Glomerular endothelial cell (primary cell): ENCODE results near the gene FGD5. TPM values are rescaled to one million over a fixed set of nuclear protein-coding genes. Genes with fewer than 3 reads are reported as not detected.
"Not testable (repeated sequence)": the region's sequence is repeated elsewhere in the genome, so short reads cannot be mapped to it uniquely, and the experiment has no call there.

Experiments
- DNase-seq: peaks from one replicate; pipeline ENCODE4 v3.0.0-alpha.2; 2011; ENCODE audit warnings: low read depth, low spot score; ENCODE audit errors: extremely low read depth
- total RNA-seq: library from RNA; depleted of rRNA; stranded (reverse); fragments of >200 nt; gene quantifications from 2 replicates; pipeline ENCODE4 v1.2.3, GENCODE V29; 2015

Gene FGD5
- total RNA-seq, 1 donor from 2014 or later: 109 TPM

DNA sequence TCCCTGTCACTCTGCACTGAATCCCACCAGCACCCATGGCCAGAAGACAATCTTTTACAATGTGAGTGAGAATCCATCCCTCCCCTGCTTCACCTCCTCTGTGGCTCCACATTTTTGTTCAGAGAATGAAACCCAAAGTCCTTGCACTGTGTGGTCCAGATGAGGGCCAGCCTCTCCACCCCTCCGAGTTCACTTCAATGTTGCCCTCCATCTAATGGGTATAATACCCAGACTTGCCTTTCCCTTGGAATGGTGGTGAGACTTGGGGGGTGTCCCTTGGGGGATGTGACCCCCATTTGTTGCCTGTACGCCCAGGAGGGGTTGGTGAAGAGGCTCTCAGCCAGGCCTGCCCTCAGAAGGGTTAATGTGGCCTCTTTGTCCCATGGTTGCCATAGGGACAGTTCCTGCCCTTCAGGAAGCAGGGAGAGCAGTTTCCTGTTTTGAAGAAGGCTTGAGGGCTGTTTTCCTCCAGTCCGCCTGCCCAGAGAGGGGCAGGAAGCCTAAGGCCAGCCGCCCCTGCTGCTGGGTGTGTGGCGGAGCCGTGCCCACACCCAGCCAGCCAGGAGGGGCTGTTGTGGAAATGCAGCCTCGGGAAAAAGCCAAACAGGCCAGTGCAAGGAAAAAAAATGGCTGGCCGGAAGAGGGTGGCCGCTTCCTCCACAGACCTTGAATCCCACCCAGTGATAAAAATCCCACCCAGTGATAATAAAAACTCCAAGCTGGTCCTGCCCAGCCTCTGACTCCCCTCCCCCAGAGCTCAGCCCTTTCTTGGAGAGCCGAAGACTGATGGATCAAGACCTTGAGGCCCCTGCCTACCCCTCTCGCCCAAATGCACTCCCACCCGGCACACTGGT, 14.6 kb upstream of the FGD5 start:
- peak; percentile 68 for DNase-seq

DNA sequence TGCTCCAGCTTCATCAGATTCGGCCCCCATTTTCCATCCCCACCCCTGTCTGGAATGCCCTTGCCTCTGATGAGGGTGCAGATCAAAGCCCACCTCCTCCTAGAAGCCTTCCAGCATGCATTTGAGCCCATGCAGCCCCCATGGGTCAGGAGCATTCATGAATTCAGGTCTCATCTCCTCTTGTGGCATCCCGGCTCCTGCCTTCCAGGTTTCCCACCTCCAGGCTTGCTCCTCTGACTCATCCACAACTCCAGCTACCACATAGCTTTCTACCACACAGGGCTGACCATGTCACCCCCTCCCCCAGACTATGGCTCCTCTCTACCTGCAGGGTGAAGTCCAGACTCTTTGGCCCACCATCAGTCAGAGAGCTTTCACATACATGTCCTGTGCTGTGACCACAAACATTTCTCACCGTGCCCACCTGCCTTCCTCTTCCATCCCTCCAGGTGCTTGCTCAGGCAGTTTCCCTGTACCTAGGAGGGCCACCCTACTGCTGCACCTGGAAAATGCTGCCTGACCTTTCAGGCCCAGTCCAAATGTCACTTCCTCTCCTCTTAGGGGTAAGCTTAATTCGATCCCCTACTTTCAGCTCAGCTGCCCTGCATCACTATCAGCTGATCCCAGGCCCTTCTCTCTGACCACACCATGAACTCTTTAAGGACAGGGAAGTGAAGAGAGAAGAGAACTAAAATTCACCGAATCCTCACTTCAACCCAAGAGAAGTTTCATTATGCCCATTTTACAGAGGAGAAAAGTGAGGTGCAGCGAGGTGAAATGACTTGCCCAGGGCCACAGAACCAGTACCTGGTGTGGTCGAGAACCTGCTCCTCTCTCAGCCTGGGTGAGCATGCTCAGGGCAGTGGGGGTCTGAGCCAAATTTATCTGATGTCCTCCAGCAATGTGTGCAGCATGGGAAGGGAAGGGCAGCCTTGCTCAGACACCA, 13.7 kb upstream of the FGD5 start:
- no peak for DNase-seq

DNA sequence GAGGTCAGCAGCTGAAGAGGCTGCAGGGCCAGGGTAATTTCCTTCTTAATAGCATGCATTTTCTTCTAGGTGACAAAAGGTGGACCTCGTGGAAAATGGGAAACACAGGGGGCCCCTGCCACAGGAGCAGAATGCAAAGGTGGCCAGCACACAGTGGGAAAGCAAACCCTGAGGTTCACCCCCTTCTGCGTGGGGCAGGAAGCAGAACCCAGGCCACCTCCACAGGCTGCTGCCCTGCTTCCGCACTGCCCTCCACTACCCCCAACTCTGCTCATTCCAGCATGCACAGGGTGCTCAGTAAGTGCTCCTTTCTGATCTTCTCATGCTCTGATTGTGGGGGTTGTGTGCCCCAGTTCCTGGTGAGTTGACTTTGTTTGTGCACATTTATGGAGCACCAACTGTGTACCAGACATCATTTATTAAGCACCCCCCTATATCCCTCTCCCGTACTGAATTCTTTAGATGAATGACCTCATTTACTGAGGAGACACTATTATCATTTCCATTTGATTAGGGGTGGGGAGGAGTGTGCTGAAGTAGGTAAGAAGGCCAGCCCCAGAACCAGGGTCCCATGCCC, 12.7 kb upstream of the FGD5 start:
- no peak for DNase-seq

DNA sequence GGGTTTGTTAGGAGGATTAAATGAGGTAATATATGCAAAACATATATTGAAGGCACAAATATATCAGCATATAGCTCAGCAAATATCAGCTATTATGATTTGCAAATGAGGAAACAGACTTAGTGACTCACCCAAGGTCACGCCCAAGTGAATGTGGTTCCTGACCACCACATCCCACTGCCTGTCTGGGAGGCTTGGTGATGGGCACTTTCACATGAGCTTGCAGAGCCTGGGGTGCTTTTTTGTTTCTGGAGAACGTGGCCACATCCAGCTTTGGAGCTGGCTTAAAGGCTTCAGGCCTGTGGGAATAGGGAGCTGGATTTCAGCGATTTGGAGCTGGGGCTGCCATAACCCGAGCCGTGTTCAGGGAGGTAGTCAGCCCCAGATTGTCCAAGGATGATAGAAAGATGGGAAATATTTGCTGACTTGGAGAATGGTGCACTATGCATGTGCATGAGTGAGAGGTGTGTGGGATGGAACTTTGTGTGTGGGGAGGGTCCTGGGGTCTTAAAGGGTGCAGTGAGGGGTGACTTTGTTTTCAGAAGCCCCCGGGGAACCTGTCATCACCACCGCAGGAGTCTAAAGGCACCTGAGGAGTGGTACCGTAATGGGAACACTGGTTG, 12.0 kb upstream of the FGD5 start:
- DNase-seq: no peak

DNA sequence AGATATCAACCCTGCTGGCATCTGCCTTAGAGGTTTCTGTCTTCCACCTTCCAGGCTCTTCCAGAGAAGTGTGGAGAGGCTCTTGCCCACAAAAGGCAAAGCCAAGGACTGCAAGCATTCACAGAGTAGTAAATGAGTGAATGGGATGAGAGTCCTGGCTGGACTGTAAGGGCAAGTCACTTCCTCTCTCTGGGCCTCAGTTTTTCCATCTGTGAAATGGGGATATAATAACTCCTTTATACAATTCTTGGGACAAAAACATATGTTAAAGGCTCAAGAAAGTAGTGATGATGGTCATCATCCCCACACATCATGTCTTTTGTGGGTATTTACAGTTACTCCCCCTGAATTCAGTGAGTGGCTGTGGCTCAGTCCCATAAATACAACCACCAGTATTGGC, 10.7 kb upstream of the FGD5 start:
- no peak for DNase-seq

DNA sequence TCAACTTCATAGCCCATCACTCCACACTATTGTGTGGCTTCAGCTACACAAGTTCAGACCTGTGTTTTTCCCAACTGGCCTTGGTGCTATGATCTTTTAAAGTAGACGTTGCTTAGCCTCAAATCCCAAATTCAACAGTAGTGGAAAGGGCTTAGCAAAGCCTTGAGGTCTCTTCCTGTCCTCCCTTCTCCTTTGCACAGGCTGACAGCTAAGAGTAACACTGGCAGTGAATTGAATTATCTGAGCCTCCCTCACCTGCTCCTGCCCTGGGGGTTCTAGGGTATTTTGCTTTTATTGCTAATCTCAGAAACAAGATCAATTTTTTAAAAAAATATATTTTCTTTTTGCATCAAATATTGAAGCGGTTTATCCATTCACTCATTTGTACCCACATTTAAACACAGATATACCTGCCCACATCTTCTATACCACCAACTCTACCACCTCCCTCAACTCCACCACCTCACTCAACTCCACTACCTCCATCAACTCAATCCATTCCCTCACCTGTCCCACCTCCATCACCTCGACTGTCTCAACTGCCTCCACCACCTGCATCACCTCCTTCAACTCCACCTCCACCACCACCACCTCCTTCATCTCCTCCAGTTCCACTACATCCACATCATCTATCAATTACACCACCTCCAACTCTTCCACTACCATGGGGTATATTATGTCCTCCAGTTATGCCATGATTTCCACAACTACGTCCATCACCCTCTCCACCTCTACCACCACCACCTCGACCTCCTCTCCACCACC, 10.1 kb upstream of the FGD5 start:
- no peak for DNase-seq

DNA sequence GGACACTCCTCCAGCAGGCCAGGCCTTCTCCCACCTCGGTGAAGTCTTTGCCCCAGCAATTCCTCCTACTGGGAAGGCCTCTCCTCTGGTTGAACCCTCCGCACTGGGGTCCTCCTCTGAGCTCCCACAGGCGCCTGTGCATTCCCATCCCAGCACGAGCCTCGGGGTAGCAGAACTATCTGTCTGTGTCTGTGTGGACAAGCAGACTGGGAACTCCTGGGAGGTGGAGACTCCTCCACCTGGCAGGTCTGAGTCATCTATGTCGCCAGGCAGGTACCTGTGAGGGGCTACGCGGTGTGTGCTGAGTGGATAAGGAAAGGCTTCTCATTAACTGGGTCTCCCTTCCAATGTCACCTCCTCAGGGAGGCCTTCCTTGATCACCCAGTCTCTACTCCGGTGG, 9.2 kb upstream of the FGD5 start:
- DNase-seq: not testable (repeated sequence)

DNA sequence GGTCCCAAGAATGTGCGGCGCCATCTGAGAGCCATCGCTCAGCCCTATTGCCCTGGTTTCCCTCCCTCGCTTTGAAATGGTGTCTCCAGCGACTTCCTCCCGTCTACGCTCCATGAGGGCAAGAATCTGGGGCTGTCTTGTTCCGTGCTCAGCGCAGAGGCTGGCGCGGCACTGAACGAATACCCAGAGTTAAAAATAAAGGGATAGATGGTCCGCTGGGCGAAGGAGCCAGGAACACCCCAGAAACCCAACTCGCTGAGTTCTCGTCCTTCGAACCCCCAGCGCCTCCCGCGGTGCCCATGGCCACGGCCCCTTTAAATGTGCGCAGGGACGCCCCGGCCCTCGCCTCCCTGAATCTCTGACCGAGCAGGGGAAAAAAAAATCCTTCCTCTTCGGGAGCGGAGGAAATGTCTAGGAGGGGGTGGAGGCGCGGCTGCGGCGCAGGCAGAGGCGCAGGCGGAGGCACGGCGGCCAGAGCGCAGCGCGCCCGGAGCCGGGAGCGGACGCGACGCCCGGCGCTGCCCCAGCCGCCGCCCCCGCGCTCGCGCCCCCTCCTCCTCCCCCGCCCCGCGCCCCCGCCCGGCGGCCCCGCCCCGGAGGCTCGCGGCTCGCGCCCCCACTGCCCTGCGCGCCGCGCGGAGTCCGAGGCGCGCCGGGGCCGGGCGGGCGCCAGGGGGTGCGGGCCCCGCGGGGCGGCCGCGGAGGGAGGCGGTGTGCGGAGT, 8.5 kb upstream of the FGD5 start:
- DNase-seq: no peak

DNA sequence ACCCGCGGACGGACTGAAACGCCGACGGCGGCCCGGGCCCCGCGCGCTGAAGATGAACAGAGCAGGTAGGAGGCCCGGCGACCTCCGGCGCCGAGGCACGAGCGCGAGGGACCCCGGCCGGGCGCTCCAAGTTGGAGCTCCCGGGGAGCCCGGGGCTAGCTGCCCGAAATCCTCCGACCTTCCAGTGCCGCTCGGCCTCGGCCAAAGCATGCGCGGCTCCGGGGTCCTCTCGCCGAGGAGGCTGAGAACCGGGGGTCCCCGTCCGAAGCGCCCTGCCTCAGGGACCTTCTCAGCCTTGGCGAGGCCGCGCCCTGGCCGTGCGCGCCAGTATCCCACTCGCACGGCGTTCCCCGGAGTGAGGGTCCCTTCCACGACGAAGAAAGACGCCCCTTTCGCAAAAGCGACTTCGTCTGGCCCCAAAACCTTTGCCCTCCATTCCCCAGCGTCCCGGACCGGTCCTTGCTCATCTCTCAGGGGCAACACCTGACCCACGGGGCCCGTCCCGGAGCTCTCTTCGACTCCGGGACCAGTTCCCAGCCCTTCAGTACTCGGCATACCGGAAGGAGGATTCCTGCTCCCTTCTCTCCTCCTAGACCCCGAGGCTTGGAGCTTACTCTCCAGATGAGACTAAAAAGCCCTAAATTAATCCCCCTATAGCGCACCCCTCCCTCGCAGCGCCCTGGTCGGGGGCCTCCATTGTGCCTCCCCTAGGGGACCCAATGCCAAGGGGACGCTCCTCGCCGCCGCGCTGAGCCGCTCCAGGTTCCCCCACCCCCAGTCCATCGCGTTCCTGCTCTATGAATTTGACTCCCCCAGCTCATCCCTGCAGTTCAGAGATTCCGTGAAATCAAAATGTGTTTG, 7.7 kb upstream of the FGD5 start:
- DNase-seq: no peak

DNA sequence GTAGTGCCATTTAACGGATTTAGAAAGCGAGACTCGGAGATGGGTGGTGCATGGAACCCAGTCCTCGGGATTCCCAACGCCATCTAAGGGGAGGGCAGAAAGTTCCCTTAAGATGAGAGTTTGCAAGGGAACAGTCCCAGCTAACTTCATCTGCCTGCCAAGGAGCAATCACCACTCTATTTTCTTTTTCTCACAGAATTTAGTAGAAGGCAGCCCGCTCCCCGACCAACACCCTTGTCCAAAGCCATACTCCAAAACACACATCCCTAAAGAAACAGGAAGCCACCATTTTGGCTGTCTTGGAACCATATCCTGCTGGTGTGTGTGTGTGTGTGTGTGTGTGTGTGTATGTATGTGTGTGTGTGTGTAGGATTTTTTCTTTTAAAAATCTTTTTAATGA, 7.1 kb upstream of the FGD5 start:
- DNase-seq: no peak

DNA sequence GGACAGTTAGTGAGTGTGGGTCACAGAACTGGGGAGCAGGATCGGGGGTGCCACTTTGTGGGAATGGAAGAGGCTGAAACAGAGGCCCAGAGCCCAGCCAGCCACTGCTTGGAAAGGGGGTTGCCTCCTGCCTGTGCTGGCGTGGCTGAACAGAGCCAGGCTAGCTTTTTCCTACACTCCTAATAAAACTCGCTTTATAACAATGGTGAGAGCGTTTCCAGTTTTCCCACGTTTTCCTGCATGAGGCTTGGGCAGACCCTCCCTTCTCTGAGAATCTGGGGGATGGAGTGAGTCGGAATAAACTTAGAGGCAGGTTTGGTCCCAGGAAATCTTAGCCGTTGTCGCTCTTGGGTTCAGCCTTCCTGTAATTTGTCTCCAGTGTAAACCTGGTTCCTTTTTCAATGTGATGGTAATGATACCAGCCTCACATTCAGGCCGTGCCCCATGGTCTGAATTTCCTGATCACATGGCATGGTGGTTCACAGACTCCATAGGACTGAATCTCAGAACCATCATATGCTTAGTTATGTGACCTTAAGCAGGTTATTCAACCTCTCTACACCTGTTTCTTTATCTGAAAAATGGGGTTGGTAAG, 6.5 kb upstream of the FGD5 start:
- no peak for DNase-seq

DNA sequence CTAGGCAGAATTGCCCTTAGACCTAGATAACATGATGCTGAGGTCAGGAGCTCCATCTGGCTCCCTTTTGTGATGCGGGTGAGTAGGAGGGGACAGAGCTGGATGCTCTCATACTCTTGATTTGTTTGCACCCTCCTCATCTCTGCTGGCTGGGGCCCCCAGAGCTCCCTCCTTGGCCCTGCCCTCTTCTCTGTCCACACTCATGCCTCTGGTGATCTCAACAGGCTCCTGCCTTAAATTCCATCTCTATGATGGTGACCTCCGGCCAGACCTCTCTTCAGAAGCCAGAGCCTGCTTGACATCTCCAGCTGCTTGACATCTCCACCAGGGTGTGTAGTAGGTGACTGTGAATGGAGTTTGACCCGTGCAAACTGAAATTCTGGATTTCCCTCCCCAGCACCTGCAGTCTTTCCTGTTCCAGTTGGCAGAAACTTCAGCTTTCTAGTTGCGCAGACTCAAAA, 4.3 kb upstream of the FGD5 start:
- no peak for DNase-seq

DNA sequence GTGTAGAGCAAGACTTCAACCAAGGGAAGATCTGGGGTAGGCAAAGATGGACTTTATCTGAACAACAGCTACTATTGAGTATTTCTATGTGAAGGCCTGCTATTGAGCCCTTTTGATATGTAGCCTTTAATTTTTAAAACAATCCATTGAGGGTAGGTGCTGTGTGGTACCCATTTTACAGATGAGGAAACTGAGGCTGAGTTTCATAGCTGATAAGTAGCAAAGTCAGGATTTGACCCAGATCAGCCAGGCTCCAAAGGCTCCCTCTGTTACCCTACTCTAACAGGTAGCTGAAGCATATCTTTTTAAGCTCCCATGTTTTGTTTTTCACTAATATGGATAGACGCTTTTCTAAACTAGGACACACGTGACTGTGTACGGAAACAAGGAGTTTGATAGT, 2.4 kb upstream of the FGD5 start:
- no peak for DNase-seq

DNA sequence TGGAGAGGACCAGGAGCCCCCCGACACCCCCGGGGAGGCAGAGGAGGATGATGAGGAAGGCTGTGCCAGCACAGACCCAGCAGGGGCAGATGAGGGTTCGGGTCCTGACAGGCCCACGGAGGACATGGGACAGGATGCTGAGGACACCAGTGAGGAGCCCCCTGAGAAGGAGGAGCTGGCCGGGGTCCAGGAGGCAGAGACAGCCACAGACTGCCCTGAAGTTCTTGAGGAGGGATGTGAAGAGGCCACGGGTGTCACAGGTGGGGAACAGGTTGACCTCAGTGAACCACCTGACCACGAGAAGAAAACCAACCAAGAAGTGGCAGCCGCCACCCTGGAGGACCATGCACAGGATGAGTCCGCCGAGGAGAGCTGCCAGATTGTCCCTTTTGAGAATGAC, 909 bp downstream of the FGD5 start:
- DNase-seq: no peak

DNA sequence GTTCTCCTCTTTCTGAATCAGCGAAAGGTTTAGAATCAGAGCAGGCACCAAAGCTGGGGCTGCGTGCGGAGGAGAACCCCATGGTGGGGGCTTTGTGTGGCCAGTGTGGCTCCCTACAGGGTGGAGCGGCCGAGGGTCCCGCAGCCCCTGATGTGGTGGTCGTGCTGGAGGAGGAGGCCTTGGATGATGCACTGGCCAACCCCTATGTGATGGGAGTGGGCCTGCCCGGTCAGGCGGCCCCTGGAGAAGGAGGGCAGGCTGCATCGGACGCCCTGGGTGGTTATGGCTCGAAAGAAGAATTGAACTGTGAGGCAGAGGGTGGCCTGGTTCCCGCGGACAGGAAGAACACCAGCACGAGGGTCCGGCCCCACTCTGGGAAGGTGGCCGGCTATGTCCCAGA, 1.4 kb downstream of the FGD5 start:
- no peak for DNase-seq

DNA sequence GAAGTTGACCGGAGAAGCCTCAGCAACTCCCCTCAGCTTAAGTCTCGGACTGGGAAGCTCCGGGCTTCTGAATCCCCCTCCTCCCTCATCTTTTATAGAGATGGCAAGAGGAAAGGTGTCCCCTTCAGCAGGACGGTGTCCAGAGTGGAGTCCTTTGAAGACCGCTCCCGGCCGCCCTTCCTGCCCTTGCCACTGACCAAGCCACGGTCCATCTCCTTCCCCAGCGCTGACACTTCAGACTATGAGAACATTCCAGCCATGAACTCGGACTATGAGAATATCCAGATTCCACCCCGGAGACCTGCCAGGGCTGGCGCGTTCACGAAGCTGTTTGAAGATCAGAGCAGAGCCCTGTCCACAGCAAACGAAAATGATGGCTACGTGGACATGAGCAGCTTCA, 2.4 kb downstream of the FGD5 start:
- DNase-seq: no peak

DNA sequence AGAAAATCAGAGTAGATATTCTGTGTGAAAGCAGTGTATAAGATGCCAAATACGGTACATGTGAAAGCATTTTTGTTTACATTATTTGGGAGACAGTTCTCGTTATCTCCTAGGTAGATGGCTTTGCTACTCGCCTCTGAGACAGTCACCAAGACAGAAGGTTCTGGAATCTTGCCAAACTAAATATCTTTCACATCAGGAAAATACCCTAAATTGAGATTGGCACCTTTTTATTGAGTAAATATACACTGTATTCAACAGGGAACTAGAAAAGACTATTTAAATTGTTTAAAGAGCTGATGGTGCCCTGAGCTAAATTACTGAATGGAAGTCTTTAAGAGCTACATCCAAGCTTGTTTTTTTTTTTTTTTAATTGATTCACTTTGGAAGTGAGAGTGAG, 3.4 kb downstream of the FGD5 start:
- DNase-seq: no peak

DNA sequence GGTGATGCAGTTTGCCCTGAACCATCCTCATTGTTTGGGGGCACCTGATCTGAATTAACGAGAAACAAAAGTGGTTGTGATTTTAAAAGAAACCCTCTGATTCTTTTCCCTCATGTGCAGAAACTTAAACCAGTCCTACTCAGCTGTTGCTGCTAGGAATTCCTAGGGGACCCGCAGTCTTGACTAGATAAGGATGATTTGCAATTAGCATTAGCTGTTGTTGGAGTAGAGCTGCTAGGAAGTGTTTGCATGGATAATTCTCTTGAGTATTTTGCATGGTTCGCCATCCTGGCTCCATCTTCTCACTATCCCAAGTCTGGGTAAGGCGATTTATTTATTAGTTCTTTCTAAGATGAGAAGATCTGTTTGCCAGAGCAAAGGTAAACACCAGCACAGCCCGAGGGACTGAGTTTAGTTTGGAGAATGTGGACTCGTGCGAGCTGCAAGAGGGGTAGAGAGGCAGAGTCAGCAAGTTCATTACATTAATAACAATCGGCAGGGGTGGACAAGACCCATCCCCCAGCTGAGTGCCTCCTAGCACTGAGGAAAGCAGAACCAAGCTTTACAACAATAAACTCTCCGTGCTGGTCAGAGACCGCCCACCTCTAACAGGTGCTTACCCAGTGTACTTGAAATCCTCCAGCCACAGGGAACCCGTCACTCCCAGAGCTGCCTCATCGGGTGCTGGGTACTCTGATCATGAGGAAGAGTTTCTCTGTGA, 4.1 kb downstream of the FGD5 start:
- DNase-seq: no peak
